ENCODE results near the gene SEC31B.
A peak's percentile ranks its signal among the peaks of the same experiment; 100 is the strongest.

Gene SEC31B

GRCh38 chr10:100562008-100562672 lies 42.5 kb upstream of the SEC31B start:
- Histone ChIP-seq H2AFZ (ENCODE audit: low read length) (no peak overlapping the region), H3K9me2 (ENCODE audit: low read depth, low read length) (no peaks in the 10 kb centered on the region), H3K36me3 (ENCODE audit: insufficient read depth, low read length) (no peaks in the 10 kb centered on the region), H3K27ac (ENCODE audit: low read depth, low read length, poor library complexity, severe bottlenecking) (no peak overlapping the region), H3F3A (ENCODE audit: insufficient read depth, low read length) (no peaks in the 10 kb centered on the region), H3K9me3 (ENCODE audit: low read length) (no peaks in the 10 kb centered on the region), H3K9ac (ENCODE audit: low read length) (no peak overlapping the region; the same call in 1 of the 2 replicates), H3K27me3 (ENCODE audit: insufficient read depth, low read length) (no peaks in the 10 kb centered on the region), H3K4me1 (ENCODE audit: insufficient read depth, low read length, severe bottlenecking) (peaks cover 4% of the 10 kb centered on the region), H3K4me3 (ENCODE audit: low read depth, low read length, poor library complexity, severe bottlenecking) (no peak overlapping the region), H4K20me1 (ENCODE audit: insufficient read depth, low read length) (no peaks in the 10 kb centered on the region), H3K4me2 (ENCODE audit: low read length) (peak overlapping the region; percentile 37; the same call in 1 of the 2 replicates), H3K79me2 (ENCODE audit: insufficient read depth, low read length) (no peaks in the 10 kb centered on the region)
- TF ChIP-seq CTCF (IDR thresholded peaks at IDR 0.05; ENCODE audit: low read length) (peak; percentile 84), EZH2 (IDR thresholded peaks at IDR 0.05; ENCODE audit: borderline replicate concordance, low read length) (no peak)

GRCh38 chr10:100561005-100561404 lies 41.3 kb upstream of the SEC31B start:
- Histone ChIP-seq H3K27ac (ENCODE audit: low read depth, low read length, poor library complexity, severe bottlenecking) (no peak overlapping the region), H3K4me2 (ENCODE audit: low read length) (no peak overlapping the region), H3F3A (ENCODE audit: insufficient read depth, low read length) (no peaks in the 10 kb centered on the region), H3K9ac (ENCODE audit: low read length) (no peak overlapping the region), H2AFZ (ENCODE audit: low read length) (no peak overlapping the region), H3K27me3 (ENCODE audit: insufficient read depth, low read length) (no peaks in the 10 kb centered on the region), H4K20me1 (ENCODE audit: insufficient read depth, low read length) (no peaks in the 10 kb centered on the region), H3K9me2 (ENCODE audit: low read depth, low read length) (no peaks in the 10 kb centered on the region), H3K36me3 (ENCODE audit: insufficient read depth, low read length) (no peaks in the 10 kb centered on the region), H3K4me1 (ENCODE audit: insufficient read depth, low read length, severe bottlenecking) (peaks cover 4% of the 10 kb centered on the region), H3K4me3 (ENCODE audit: low read depth, low read length, poor library complexity, severe bottlenecking) (no peak overlapping the region), H3K79me2 (ENCODE audit: insufficient read depth, low read length) (no peaks in the 10 kb centered on the region), H3K9me3 (ENCODE audit: low read length) (no peaks in the 10 kb centered on the region)
- no peak for TF ChIP-seq EZH2 (IDR thresholded peaks at IDR 0.05; ENCODE audit: borderline replicate concordance, low read length)
- no peak for TF ChIP-seq CTCF (IDR thresholded peaks at IDR 0.05; ENCODE audit: low read length)

- no peak overlapping the region for H3K4me3 ChIP-seq (ENCODE audit: low read depth, low read length, poor library complexity, severe bottlenecking)
- H3K9me3 ChIP-seq (ENCODE audit: low read length), result no peaks in the 10 kb centered on the region
- no peaks in the 10 kb centered on the region for H4K20me1 ChIP-seq (ENCODE audit: insufficient read depth, low read length)
- H3K79me2 ChIP-seq (ENCODE audit: insufficient read depth, low read length), result no peaks in the 10 kb centered on the region
- H3K9me2 ChIP-seq (ENCODE audit: low read depth, low read length), result no peaks in the 10 kb centered on the region
- no peaks in the 10 kb centered on the region for H3K27me3 ChIP-seq (ENCODE audit: insufficient read depth, low read length)
- H3K9ac ChIP-seq (ENCODE audit: low read length), result no peak overlapping the region
- H3K36me3 ChIP-seq (ENCODE audit: insufficient read depth, low read length), result no peaks in the 10 kb centered on the region
- TF ChIP-seq CTCF (IDR thresholded peaks at IDR 0.05; ENCODE audit: low read length) (no peak), EZH2 (IDR thresholded peaks at IDR 0.05; ENCODE audit: borderline replicate concordance, low read length) (no peak)
- no peaks in the 10 kb centered on the region for H3F3A ChIP-seq (ENCODE audit: insufficient read depth, low read length)
- no peak overlapping the region for H3K4me2 ChIP-seq (ENCODE audit: low read length)
- no peak overlapping the region for H2AFZ ChIP-seq (ENCODE audit: low read length)
- peaks cover 4% of the 10 kb centered on the region for H3K4me1 ChIP-seq (ENCODE audit: insufficient read depth, low read length, severe bottlenecking)
- no peak overlapping the region for H3K27ac ChIP-seq (ENCODE audit: low read depth, low read length, poor library complexity, severe bottlenecking)
These were observed 40.6 kb upstream of the SEC31B start for GRCh38 chr10:100560248-100560647.

All from OCI-LY1 (cell line).